OCI-LY3 (cell line): ENCODE data around the gene TALDO1.

ENCODE experiments used
- H2AFZ ChIP-seq: fragments of 200-600, 300-600 bp; shearing (Covaris generic); 2 replicates; pipeline ENCODE4 v1.6.0; 2014; ENCODE audit warnings: antibody characterized with exemption, low read depth, low read length
- H3K27ac ChIP-seq: fragments of 200-600, 300-600 bp; sonication (generic); 2 replicates; pipeline ENCODE4 v1.5.1; 2014; ENCODE audit warnings: mild to moderate bottlenecking, low read length, moderate library complexity, mixed read lengths
- H3K27me3 ChIP-seq: fragments of 200-600, 300-600 bp; sonication (generic); 2 replicates; pipeline ENCODE4 v1.6.1; 2014; ENCODE audit warnings: low read depth, low read length, mixed read lengths
- H3K36me3 ChIP-seq: fragments of 200-600, 300-600 bp; sonication (generic); replicated peaks from 2 replicates; pipeline ENCODE3; 2014; ENCODE audit warnings: low read depth, low read length, mixed read lengths
- H3K4me1 ChIP-seq: fragments of 300-600, 200-600 bp; sonication (generic); 2 replicates; pipeline ENCODE4 v1.6.1; 2014; ENCODE audit warnings: low read length, mixed read lengths
- H3K4me2 ChIP-seq: fragments of 200-600, 300-600 bp; sonication (generic); 2 replicates; pipeline ENCODE4 v1.6.1; 2014; ENCODE audit warnings: low read length, mixed read lengths
- H3K4me3 ChIP-seq: fragments of 300-600, 200-600 bp; sonication (generic); 2 replicates; pipeline ENCODE4 v1.5.1; 2014; ENCODE audit warnings: antibody characterized with exemption, mild to moderate bottlenecking, low read length, moderate library complexity
- H3K79me2 ChIP-seq: fragments of 300-600, 200-600 bp; shearing (Covaris generic); 2 replicates; pipeline ENCODE4 v1.6.1; 2014; ENCODE audit warnings: mild to moderate bottlenecking, low read length, mixed read lengths
- H3K9ac ChIP-seq: fragments of 300-600, 200-600 bp; shearing (Covaris generic); 2 replicates; pipeline ENCODE4 v1.6.0; 2014; ENCODE audit warnings: mild to moderate bottlenecking, low read length, moderate library complexity
- H3K9me3 ChIP-seq: fragments of 200-600, 300-600 bp; shearing (Covaris generic); 2 replicates; pipeline ENCODE4 v1.6.1; 2014; ENCODE audit warnings: low read length, mixed read lengths; ENCODE audit not compliant: insufficient read depth
- H4K20me1 ChIP-seq: fragments of 200-600, 300-600 bp; sonication (generic); 2 replicates; pipeline ENCODE4 v1.6.1; 2016; ENCODE audit warnings: low read length, mixed read lengths; ENCODE audit not compliant: insufficient read depth
- CTCF ChIP-seq: fragments of 200-600, 300-600 bp; sonication (generic); IDR thresholded peaks from 2 replicates; pipeline ENCODE4 v1.5.1; 2014; ENCODE audit warnings: antibody characterized with exemption, low read length, low read depth
- EZH2phosphoT487 ChIP-seq: fragments of 200-600 bp; shearing (Covaris generic); IDR thresholded peaks from 2 replicates; pipeline ENCODE4 v1.6.1; 2018; ENCODE audit warnings: antibody characterized with exemption, mixed run types, low read depth

Gene TALDO1

GRCh38 chr11:802693-803466 is 55.6 kb downstream of the TALDO1 start:
- Histone ChIP-seq H3K4me2 (no peak overlapping the region), H4K20me1 (no peaks in the 10 kb centered on the region), H3K9ac (no peak overlapping the region), H3K27me3 (no peaks in the 10 kb centered on the region), H2AFZ (no peak overlapping the region), H3K4me1 (peaks cover 13% of the 10 kb centered on the region; the same call in 1 of the 2 replicates), H3K27ac (no peak overlapping the region), H3K4me3 (no peak overlapping the region), H3K79me2 (peaks cover 4% of the 10 kb centered on the region), H3K9me3 (no peaks in the 10 kb centered on the region), H3K36me3 (no peaks in the 10 kb centered on the region)
- TF ChIP-seq CTCF = no peak
- no peak for TF ChIP-seq EZH2phosphoT487

- no peak overlapping the region for H2AFZ ChIP-seq
- H3K79me2 ChIP-seq = peaks cover 8% of the 10 kb centered on the region
- no peak for TF ChIP-seq EZH2phosphoT487
- TF ChIP-seq CTCF = no peak
- H3K4me1 ChIP-seq = peaks cover 16% of the 10 kb centered on the region; the same call in 1 of the 2 replicates
- no peak overlapping the region for H3K27ac ChIP-seq
- H3K9ac ChIP-seq = no peak overlapping the region
- no peaks in the 10 kb centered on the region for H3K27me3 ChIP-seq
- no peaks in the 10 kb centered on the region for H3K36me3 ChIP-seq
- H3K4me3 ChIP-seq = no peak overlapping the region
- H3K4me2 ChIP-seq = peak overlapping the region; percentile 90; the same call in 1 of the 2 replicates
- no peaks in the 10 kb centered on the region for H3K9me3 ChIP-seq
- H4K20me1 ChIP-seq = no peaks in the 10 kb centered on the region
These were observed 56.1 kb downstream of the TALDO1 start for GRCh38 chr11:803467-803742.

- no peak for TF ChIP-seq CTCF
- no peak for TF ChIP-seq EZH2phosphoT487
- H3K4me2 ChIP-seq = peak overlapping the region; percentile 90
- H3K79me2 ChIP-seq = peaks cover 14% of the 10 kb centered on the region
- H3K9ac ChIP-seq = peak overlapping the region; percentile 77
- H4K20me1 ChIP-seq = no peaks in the 10 kb centered on the region
- peaks cover 18% of the 10 kb centered on the region; the same call in 1 of the 2 replicates for H3K4me1 ChIP-seq
- H3K9me3 ChIP-seq = no peaks in the 10 kb centered on the region
- H3K27ac ChIP-seq = no peak overlapping the region
- H3K36me3 ChIP-seq = no peaks in the 10 kb centered on the region
- no peaks in the 10 kb centered on the region for H3K27me3 ChIP-seq
- H3K4me3 ChIP-seq = peak overlapping the region; percentile 85
- H2AFZ ChIP-seq = no peak overlapping the region
These were observed 56.7 kb downstream of the TALDO1 start for GRCh38 chr11:803770-804598.

- peak overlapping the region; percentile 12; the same call in 1 of the 2 replicates for H3K27ac ChIP-seq
These were observed 57.3 kb downstream of the TALDO1 start for GRCh38 chr11:804599-804964.

More at GRCh38 chr11:804599-804964, 57.3 kb downstream of the TALDO1 start:
- H3K9ac ChIP-seq = peak overlapping the region; percentile 77
- H3K9me3 ChIP-seq = no peaks in the 10 kb centered on the region
- H3K27me3 ChIP-seq = no peaks in the 10 kb centered on the region
- H3K79me2 ChIP-seq = peaks cover 17% of the 10 kb centered on the region
- H3K4me2 ChIP-seq = peak overlapping the region; percentile 90
- H3K36me3 ChIP-seq = no peaks in the 10 kb centered on the region
- H2AFZ ChIP-seq = no peak overlapping the region
- no peaks in the 10 kb centered on the region for H4K20me1 ChIP-seq
- peaks cover 18% of the 10 kb centered on the region; the same call in 1 of the 2 replicates for H3K4me1 ChIP-seq
- TF ChIP-seq EZH2phosphoT487 (no peak), CTCF (no peak)
- peak overlapping the region; percentile 85 for H3K4me3 ChIP-seq
